Osteocyte (in vitro differentiated cells): ENCODE data around the gene OTUB2. TPM values are rescaled to one million over a fixed set of nuclear protein-coding genes. Genes with fewer than 3 reads are reported as not detected.

Experiments used
- DNase-seq: peaks from one replicate; pipeline ENCODE4 v3.0.0; 2021; ENCODE audit warnings: mixed read lengths; ENCODE audit not compliant: unreplicated experiment; ENCODE audit errors: extremely low spot score
- H3K27ac Mint-ChIP-seq: one replicate; pipeline ENCODE4 v1.8.0; 2021; ENCODE audit warnings: mild to moderate bottlenecking, mixed read lengths; ENCODE audit not compliant: unreplicated experiment
- H3K27me3 Mint-ChIP-seq: one replicate; pipeline ENCODE4 v1.8.0; 2021; ENCODE audit warnings: mixed read lengths; ENCODE audit not compliant: unreplicated experiment
- H3K36me3 Mint-ChIP-seq: one replicate; pipeline ENCODE4 v1.8.0; 2021; ENCODE audit warnings: mixed read lengths; ENCODE audit not compliant: unreplicated experiment
- H3K4me1 Mint-ChIP-seq: one replicate; pipeline ENCODE4 v1.8.0; 2021; ENCODE audit warnings: mixed read lengths; ENCODE audit not compliant: unreplicated experiment
- H3K4me3 Mint-ChIP-seq: one replicate; pipeline ENCODE4 v1.8.0; 2021; ENCODE audit warnings: mild to moderate bottlenecking, moderate library complexity, mixed read lengths; ENCODE audit not compliant: unreplicated experiment
- H3K9me3 Mint-ChIP-seq: one replicate; pipeline ENCODE4 v1.8.0; 2021; ENCODE audit warnings: mixed read lengths; ENCODE audit not compliant: unreplicated experiment
- total RNA-seq: library from RNA; stranded (reverse); gene quantifications from 2 replicates; pipeline ENCODE4 v1.2.1, GENCODE V29; 2021
- TF ChIP-seq, protein P1 (sequence below): fragments of 200-600 bp; sonication (generic); IDR thresholded peaks from 2 replicates; pipeline ENCODE4 v1.5.0; 2021; ENCODE audit warnings: antibody characterized with exemption, mild to moderate bottlenecking, moderate library complexity

The OTUB2 gene
- total RNA-seq, 1 donor from 2014 or later = 1.3 TPM

DNA sequence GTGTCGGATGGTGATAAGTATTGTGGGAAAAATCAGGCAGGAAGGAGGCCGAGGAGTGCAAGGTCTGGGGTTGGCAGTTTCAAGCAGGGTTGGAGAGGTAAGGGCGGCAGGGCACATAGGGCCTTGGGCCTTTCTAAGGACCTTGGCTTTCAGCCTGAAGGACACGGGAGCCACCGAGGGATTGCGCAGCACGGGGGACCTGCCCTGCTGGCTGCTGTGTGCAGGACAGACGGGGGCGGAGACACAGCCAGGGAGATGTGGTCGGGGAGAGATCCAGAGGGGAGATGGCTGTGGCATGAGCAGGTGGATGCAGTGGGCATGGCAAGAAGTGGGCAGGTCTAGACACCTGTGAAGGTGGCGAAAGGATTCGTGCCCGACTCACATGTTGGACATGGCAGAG, 14.7 kb downstream of the OTUB2 start:
- H3K4me3 Mint-ChIP-seq = no peak overlapping the region
- TF ChIP-seq, protein P1, sequence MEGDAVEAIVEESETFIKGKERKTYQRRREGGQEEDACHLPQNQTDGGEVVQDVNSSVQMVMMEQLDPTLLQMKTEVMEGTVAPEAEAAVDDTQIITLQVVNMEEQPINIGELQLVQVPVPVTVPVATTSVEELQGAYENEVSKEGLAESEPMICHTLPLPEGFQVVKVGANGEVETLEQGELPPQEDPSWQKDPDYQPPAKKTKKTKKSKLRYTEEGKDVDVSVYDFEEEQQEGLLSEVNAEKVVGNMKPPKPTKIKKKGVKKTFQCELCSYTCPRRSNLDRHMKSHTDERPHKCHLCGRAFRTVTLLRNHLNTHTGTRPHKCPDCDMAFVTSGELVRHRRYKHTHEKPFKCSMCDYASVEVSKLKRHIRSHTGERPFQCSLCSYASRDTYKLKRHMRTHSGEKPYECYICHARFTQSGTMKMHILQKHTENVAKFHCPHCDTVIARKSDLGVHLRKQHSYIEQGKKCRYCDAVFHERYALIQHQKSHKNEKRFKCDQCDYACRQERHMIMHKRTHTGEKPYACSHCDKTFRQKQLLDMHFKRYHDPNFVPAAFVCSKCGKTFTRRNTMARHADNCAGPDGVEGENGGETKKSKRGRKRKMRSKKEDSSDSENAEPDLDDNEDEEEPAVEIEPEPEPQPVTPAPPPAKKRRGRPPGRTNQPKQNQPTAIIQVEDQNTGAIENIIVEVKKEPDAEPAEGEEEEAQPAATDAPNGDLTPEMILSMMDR = no peak

DNA sequence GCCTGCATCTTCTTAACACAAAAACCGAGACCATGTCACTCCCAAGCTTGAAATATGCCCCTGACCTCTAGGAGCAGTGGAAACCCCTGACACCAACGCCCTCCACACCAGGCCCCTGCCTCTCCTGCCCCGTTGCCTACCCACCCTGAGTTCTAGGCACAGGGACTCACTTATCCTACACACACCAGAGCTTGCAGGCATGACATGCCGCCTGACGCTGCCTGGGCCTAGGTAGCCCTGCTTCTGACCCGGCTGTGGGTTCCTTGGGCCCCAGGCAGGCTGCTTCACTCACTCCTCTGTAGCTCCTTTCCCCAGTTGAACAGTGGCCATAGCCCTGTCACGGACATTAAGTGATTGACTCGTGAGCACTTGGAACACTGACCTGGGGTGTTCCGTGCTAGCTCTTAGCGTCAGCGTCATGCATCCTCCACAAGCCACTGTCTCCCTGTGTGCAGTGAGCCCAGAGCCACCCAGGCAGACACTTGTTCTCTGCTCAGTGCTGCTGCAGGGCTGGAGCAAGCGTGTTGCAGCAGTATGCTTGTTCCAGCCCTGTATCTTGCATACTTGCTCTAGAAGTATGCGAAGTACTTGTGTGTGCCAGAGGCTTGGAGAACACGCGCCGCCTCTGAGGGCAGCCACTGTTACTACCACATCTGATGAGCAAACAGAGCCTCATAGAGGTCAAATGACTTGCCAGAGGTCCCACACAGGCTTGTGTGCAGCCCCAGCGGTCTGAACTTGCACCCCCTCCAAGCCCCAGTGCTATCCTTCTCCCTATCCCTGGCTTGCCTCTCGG, 15.6 kb downstream of the OTUB2 start:
- Mint-ChIP-seq H3K36me3 (peaks cover 5% of the 10 kb centered on the region), H3K27me3 (no peaks in the 10 kb centered on the region), H3K4me1 (no peaks in the 10 kb centered on the region), H3K27ac (no peak overlapping the region), H3K4me3 (no peak overlapping the region), H3K9me3 (no peaks in the 10 kb centered on the region)
- TF ChIP-seq, protein P1 = no peak
- no peak for DNase-seq

More for the DNA sequence above, 14.7 kb downstream of the OTUB2 start:
- no peak overlapping the region for H3K27ac Mint-ChIP-seq
- no peaks in the 10 kb centered on the region for H3K9me3 Mint-ChIP-seq
- H3K36me3 Mint-ChIP-seq = peaks cover 5% of the 10 kb centered on the region
- no peak for DNase-seq
- no peaks in the 10 kb centered on the region for H3K27me3 Mint-ChIP-seq
- H3K4me1 Mint-ChIP-seq = no peaks in the 10 kb centered on the region

DNA sequence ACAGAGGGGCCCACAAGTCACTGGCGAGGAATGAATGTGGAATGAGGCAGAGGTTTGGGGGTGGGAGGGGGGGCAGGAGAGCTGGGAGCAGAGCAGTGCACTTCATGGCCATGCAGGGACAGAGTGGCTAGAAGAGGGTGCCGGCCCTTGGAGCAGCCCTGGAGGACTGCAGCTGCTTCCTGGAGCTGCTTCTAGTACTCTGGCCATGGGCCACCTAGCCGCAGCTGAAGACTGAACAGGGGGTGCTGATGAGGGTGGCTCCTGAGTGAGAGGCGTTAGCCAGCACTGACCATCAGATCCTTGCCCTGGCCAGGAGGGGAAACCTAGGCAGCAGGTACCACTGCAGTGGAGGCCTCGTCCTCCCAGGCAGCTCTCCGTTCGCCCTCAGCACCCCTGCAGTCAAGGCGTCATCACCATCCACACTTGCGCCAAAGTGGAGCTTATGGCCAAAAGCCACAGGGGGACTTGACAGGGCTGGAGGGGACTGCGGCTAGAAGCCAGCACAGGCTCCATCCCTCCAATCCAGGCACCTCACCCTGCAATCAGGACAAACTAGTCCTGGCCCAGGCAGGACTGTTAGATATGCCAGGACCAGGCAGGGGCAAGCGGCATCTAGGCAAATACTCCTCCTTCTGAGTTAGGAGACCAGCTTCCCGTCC, 16.4 kb downstream of the OTUB2 start:
- Mint-ChIP-seq H3K9me3 (no peaks in the 10 kb centered on the region), H3K36me3 (peaks cover 6% of the 10 kb centered on the region), H3K4me3 (no peak overlapping the region), H3K27me3 (no peaks in the 10 kb centered on the region), H3K27ac (no peak overlapping the region), H3K4me1 (no peaks in the 10 kb centered on the region)
- TF ChIP-seq, protein P1 = no peak
- DNase-seq = no peak

DNA sequence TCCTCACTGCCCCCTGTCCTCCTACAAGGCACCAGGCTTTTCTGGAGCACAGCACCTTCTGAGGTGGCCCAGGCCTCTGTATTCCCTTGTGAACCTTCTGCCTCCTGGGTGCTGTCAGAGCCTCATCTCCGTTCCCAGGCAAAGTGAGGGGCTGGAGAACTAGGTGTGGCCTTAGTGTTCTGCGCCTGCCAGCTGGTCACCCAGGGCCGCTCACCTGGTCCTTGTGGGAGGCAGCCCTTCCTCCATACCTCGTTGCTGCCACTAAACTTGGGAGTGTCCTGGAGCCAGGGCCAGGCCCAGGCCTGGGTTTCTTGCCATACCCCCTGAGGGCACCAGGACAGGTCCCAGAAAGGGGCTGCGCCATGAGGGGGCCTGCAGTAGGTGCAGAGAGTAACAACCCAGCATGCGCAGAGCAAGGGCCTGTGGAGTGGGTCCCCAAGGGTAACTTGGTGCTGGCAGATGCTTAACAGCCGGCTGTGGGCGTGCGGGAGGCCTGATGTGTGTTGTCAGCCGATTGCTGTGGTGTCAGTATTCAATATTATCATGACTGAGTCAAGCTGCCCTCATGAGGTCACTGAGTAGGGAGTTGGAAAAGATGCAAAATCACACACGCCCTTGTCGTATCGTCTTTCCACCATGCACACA, 17.1 kb downstream of the OTUB2 start:
- Mint-ChIP-seq H3K4me3 (no peak overlapping the region), H3K9me3 (no peaks in the 10 kb centered on the region)
- TF ChIP-seq, protein P1 = no peak

More for the DNA sequence above, 17.1 kb downstream of the OTUB2 start:
- no peak for DNase-seq
- Mint-ChIP-seq H3K4me1 (no peaks in the 10 kb centered on the region), H3K27me3 (no peaks in the 10 kb centered on the region), H3K36me3 (peaks cover 12% of the 10 kb centered on the region), H3K27ac (no peak overlapping the region)
